ENCODE data around the gene OR5T3. TPM values are rescaled to one million over a fixed set of nuclear protein-coding genes. Genes with fewer than 3 reads are reported as not detected.
"Not testable (repeated sequence)": the region's sequence is repeated elsewhere in the genome, so short reads cannot be mapped to it uniquely, and the experiment has no call there.

OR5T3 gene
- total RNA-seq: not detected
- total RNA-seq (2013): not detected

DNA sequence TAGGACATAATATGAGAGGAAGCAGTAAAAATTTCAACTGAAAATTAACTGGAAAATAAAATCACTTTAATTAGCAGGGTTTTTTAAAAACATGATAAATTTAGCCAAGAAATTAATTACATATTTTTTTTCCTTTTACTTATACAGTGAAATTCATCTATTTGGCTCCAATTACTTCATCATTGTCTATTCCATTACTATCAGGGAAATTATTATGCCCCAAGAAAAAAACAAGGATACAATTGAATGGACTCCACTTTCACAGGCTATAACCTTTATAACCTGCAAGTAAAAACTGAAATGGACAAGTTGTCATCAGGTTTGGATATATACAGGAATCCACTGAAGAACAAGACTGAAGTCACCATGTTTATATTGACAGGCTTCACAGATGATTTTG lies at the start of gene OR5T3:
Gene OR5T3, plus strand, starts transcription at position 301 of the 400 bp plus-strand sequence. Its CDS starts 0 bp downstream, at position 301.
- intact Hi-C loops (cut with micrococcal nuclease): no loop called here
- no peak within 1 kb of the TSS for H3K27ac Mint-ChIP-seq

GRCh38 chr11:56207790-56208189 lies 44.3 kb upstream of the OR5T3 start:
- H3K4me1 Mint-ChIP-seq: no peaks in the 10 kb centered on the region
- Histone ChIP-seq H3K4me3 (ENCODE audit: low read length) (no peak overlapping the region), H3K27ac (ENCODE audit: low read length) (no peak overlapping the region), H3K4me1 (ENCODE audit: control insufficient read depth, insufficient read depth, low read length) (no peaks in the 10 kb centered on the region), H3K9me3 (ENCODE audit: control insufficient read depth, insufficient read depth, low read length) (peaks cover 9% of the 10 kb centered on the region), H3K36me3 (ENCODE audit: control insufficient read depth, insufficient read depth, low read length) (no peaks in the 10 kb centered on the region), H3K27me3 (ENCODE audit: control insufficient read depth, insufficient read depth, low read length) (no peaks in the 10 kb centered on the region)
- intact Hi-C loops (cut with micrococcal nuclease): no loop called here
- H3K4me3 Mint-ChIP-seq: no peak overlapping the region
- WGBS (ENCODE audit: insufficient coverage): 60% methylated on average over 1 of the region's 1 CpG
- peaks cover 13 to 24% of the 10 kb centered on the region in 2 donors for H3K9me3 Mint-ChIP-seq
- no peak overlapping the region for H3K27ac Mint-ChIP-seq
- peaks cover 24% of the 10 kb centered on the region for H3K36me3 Mint-ChIP-seq
- ATAC-seq: no peak
- H3K27me3 Mint-ChIP-seq (ENCODE audit: low read depth in 2 of 2): no peaks in the 10 kb centered on the region
- DNase-seq: no peak
- TF ChIP-seq CTCF (IDR thresholded peaks at IDR 0.05): no peak

More for the DNA sequence above, at the start of gene OR5T3:
- ATAC-seq (no peak), DNase-seq (no peak)
- no peak within 1 kb of the TSS for H3K4me3 ChIP-seq (ENCODE audit: low read length)
- Mint-ChIP-seq H3K27me3 (ENCODE audit: low read depth in 2 of 2) (no peaks in the 10 kb centered on the region), H3K9me3 (peaks cover 9 to 27% of the 10 kb centered on the region in 2 donors), H3K36me3 (peaks cover 13% of the 10 kb centered on the region), H3K4me1 (no peaks in the 10 kb centered on the region), H3K4me3 (no peak within 1 kb of the TSS)
- H3K27me3 ChIP-seq (ENCODE audit: control insufficient read depth, insufficient read depth, low read length): no peaks in the 10 kb centered on the region
- no peaks in the 10 kb centered on the region for H3K9me3 ChIP-seq (ENCODE audit: control insufficient read depth, insufficient read depth, low read length)
- H3K27ac ChIP-seq (ENCODE audit: low read length): no peak within 1 kb of the TSS
- no peaks in the 10 kb centered on the region for H3K4me1 ChIP-seq (ENCODE audit: control insufficient read depth, insufficient read depth, low read length)
- no peak for TF ChIP-seq CTCF (IDR thresholded peaks at IDR 0.05)
- H3K36me3 ChIP-seq (ENCODE audit: control insufficient read depth, insufficient read depth, low read length): no peaks in the 10 kb centered on the region

- WGBS (ENCODE audit: insufficient coverage): 85% methylated on average over 1 of the region's 2 CpGs
- Mint-ChIP-seq H3K4me1 (no peaks in the 10 kb centered on the region), H3K9me3 (peaks cover 20 to 23% of the 10 kb centered on the region in 2 donors), H3K27ac (no peak overlapping the region), H3K27me3 (ENCODE audit: low read depth in 2 of 2) (no peaks in the 10 kb centered on the region), H3K4me3 (no peak overlapping the region), H3K36me3 (peaks cover 39% of the 10 kb centered on the region)
- intact Hi-C loops (cut with micrococcal nuclease): no loop called here
- Histone ChIP-seq H3K27me3 (ENCODE audit: control insufficient read depth, insufficient read depth, low read length) (no peaks in the 10 kb centered on the region), H3K27ac (ENCODE audit: low read length) (no peak overlapping the region), H3K4me3 (ENCODE audit: low read length) (no peak overlapping the region), H3K9me3 (ENCODE audit: control insufficient read depth, insufficient read depth, low read length) (peaks cover 6% of the 10 kb centered on the region), H3K36me3 (ENCODE audit: control insufficient read depth, insufficient read depth, low read length) (no peaks in the 10 kb centered on the region), H3K4me1 (ENCODE audit: control insufficient read depth, insufficient read depth, low read length) (no peaks in the 10 kb centered on the region)
- no peak for DNase-seq
- no peak for ATAC-seq
- TF ChIP-seq CTCF (IDR thresholded peaks at IDR 0.05): no peak
Measured at GRCh38 chr11:56214537-56214936, 37.5 kb upstream of the OR5T3 start.

GRCh38 chr11:56219735-56220134 lies 32.3 kb upstream of the OR5T3 start:
- H3K36me3 ChIP-seq (ENCODE audit: control insufficient read depth, insufficient read depth, low read length); ATAC-seq; H3K27ac Mint-ChIP-seq; H3K4me1 Mint-ChIP-seq; DNase-seq; H3K27me3 ChIP-seq (ENCODE audit: control insufficient read depth, insufficient read depth, low read length); H3K27me3 Mint-ChIP-seq (ENCODE audit: low read depth in 2 of 2); intact Hi-C loops (cut with micrococcal nuclease); H3K9me3 ChIP-seq (ENCODE audit: control insufficient read depth, insufficient read depth, low read length); H3K4me3 ChIP-seq (ENCODE audit: low read length); H3K27ac ChIP-seq (ENCODE audit: low read length); H3K4me1 ChIP-seq (ENCODE audit: control insufficient read depth, insufficient read depth, low read length); H3K4me3 Mint-ChIP-seq: not testable (repeated sequence)
- peaks cover 46% of the 10 kb centered on the region for H3K36me3 Mint-ChIP-seq
- WGBS (ENCODE audit: insufficient coverage): 87% methylated on average over 5 of the region's 5 CpGs
- H3K9me3 Mint-ChIP-seq: peaks cover 14 to 26% of the 10 kb centered on the region in 2 donors
